ENCODE results near the gene RMDN2. TPM values are rescaled to one million over a fixed set of nuclear protein-coding genes. Genes with fewer than 3 reads are reported as not detected.

RMDN2 gene
- total RNA-seq, 1 donor from 2014 or later, result 21.9 TPM

GRCh38 chr2:37984589-37984988, 59.5 kb downstream of the RMDN2 start:
- H3K4me3 ChIP-seq, result no peak overlapping the region
- peaks cover 6% of the 10 kb centered on the region for H3K4me1 ChIP-seq
- intact Hi-C loops (cut with DNase I), result loop anchor here (10.0 kb wide), 2 partner anchors 130 to 290 kb away; no protein-coding TSS in a partner anchor
- no peaks in the 10 kb centered on the region for H3K9me3 ChIP-seq
- no peak overlapping the region for H3K27ac ChIP-seq
- H3K27me3 ChIP-seq (ENCODE audit: low read depth), result no peaks in the 10 kb centered on the region
- no peak for ATAC-seq
- TF ChIP-seq CTCF (IDR thresholded peaks at IDR 0.05), result no peak
- no peak for DNase-seq
- H3K36me3 ChIP-seq, result no peaks in the 10 kb centered on the region

GRCh38 chr2:37985333-37985732, 60.2 kb downstream of the RMDN2 start:
- no peaks in the 10 kb centered on the region for H3K9me3 ChIP-seq
- no peak for TF ChIP-seq CTCF (IDR thresholded peaks at IDR 0.05)
- H3K27me3 ChIP-seq (ENCODE audit: low read depth), result no peaks in the 10 kb centered on the region
- H3K27ac ChIP-seq, result no peak overlapping the region
- no peak overlapping the region for H3K4me3 ChIP-seq
- no peak for DNase-seq
- ATAC-seq, result no peak
- intact Hi-C loops (cut with DNase I), result loop anchor here (10.0 kb wide), 2 partner anchors 129 to 289 kb away; no protein-coding TSS in a partner anchor
- H3K4me1 ChIP-seq, result peaks cover 6% of the 10 kb centered on the region
- no peaks in the 10 kb centered on the region for H3K36me3 ChIP-seq

- no peak overlapping the region for H3K4me3 ChIP-seq
- H3K27me3 ChIP-seq (ENCODE audit: low read depth), result no peaks in the 10 kb centered on the region
- no peak overlapping the region for H3K27ac ChIP-seq
- DNase-seq, result no peak
- H3K9me3 ChIP-seq, result no peaks in the 10 kb centered on the region
- TF ChIP-seq CTCF (IDR thresholded peaks at IDR 0.05), result no peak
- no peaks in the 10 kb centered on the region for H3K36me3 ChIP-seq
- intact Hi-C loops (cut with DNase I), result loop anchor here (10.0 kb wide), 2 partner anchors 128 to 288 kb away; no protein-coding TSS in a partner anchor
- ATAC-seq, result no peak
- peaks cover 2% of the 10 kb centered on the region for H3K4me1 ChIP-seq
Observed at GRCh38 chr2:37987098-37987775, 62.1 kb downstream of the RMDN2 start.

GRCh38 chr2:37992601-37993000, 67.5 kb downstream of the RMDN2 start:
- no peak overlapping the region for H3K4me3 ChIP-seq
- TF ChIP-seq CTCF (IDR thresholded peaks at IDR 0.05), result no peak
- H3K27me3 ChIP-seq (ENCODE audit: low read depth), result no peaks in the 10 kb centered on the region
- no peak for ATAC-seq
- no peaks in the 10 kb centered on the region for H3K4me1 ChIP-seq
- no peaks in the 10 kb centered on the region for H3K9me3 ChIP-seq
- H3K36me3 ChIP-seq, result peaks cover 9% of the 10 kb centered on the region
- no peak for DNase-seq
- intact Hi-C loops (cut with DNase I), result no loop called here
- H3K27ac ChIP-seq, result no peak overlapping the region

- Histone ChIP-seq H3K27ac (no peak overlapping the region), H3K36me3 (peaks cover 14% of the 10 kb centered on the region), H3K4me3 (no peak overlapping the region), H3K27me3 (ENCODE audit: low read depth) (no peaks in the 10 kb centered on the region), H3K9me3 (no peaks in the 10 kb centered on the region), H3K4me1 (no peaks in the 10 kb centered on the region)
- DNase-seq (no peak), ATAC-seq (no peak)
- TF ChIP-seq CTCF (IDR thresholded peaks at IDR 0.05), result no peak
- intact Hi-C loops (cut with DNase I), result no loop called here
Observed at GRCh38 chr2:37993143-37993542, 68.1 kb downstream of the RMDN2 start.
